GM12878 (cell line): ENCODE results near the gene COL5A1. TPM values are rescaled to one million over a fixed set of nuclear protein-coding genes. Genes with fewer than 3 reads are reported as not detected.

Source experiments
- ATAC-seq: fragments of 200-7000 bp; cut with Tn5 transposase; 3 replicates; pipeline ENCODE4 v1.9.1; 2020; ENCODE audit warnings: mild to moderate bottlenecking, moderate library complexity
- BruUV-seq: library from RNA; stranded (reverse); fragments of 400-500 nt; replicated peaks from 2 replicates; lab custom pipeline; 2021; lab: Mats Ljungman, UMichigan
- CTCF ChIA-PET: fragments of 300-600 bp; sonication (Branson Sonifier 250); formaldehyde crosslinking; extraction: SDS; loops from one replicate; lab custom pipeline; 2021; ENCODE audit warnings: inconsistent platforms; lab: Yijun Ruan, JAX
- POLR2A ChIA-PET: fragments of 350-600 bp; formaldehyde crosslinking; extraction: SDS; loops from one replicate; lab custom pipeline; 2021; ENCODE audit warnings: inconsistent platforms; lab: Charles Lee
- RAD21 ChIA-PET: fragments of 300-600 bp; sonication (Branson Sonifier 250); formaldehyde crosslinking; loops from one replicate; lab custom pipeline; 2023; ENCODE audit warnings: antibody characterized with exemption; ENCODE audit not compliant: unreplicated experiment; lab: Charles Lee
- SMC1A ChIA-PET: fragments of 300-600 bp; sonication (Branson Sonifier 250); formaldehyde crosslinking; loops from one replicate; lab custom pipeline; 2023; ENCODE audit not compliant: unreplicated experiment, uncharacterized antibody; lab: Charles Lee
- DNase-seq: peaks from one replicate; pipeline ENCODE4 v3.0.0-alpha.2; 2011; ENCODE audit warnings: low read depth, low spot score
- FAIRE-seq: peaks from 3 replicates; lab custom pipeline; 2011; peaks lifted over from hg19 to GRCh38; lab: Jason Lieb, UNC
- H2AFZ ChIP-seq: 2 replicates; pipeline ENCODE4 v1.6.0; 2011; ENCODE audit warnings: low read depth, low read length, control low read depth; ENCODE audit not compliant: control insufficient read depth
- H3K27ac ChIP-seq: 2 replicates; pipeline ENCODE4 v1.5.1; 2011; ENCODE audit warnings: control low read depth; ENCODE audit not compliant: control insufficient read depth, insufficient read depth
- H3K27me3 ChIP-seq, 2 experiments: replicated peaks in 1 of 2; 2 replicates each; pipeline versions ENCODE4 v1.6.0 to v1.6.1; 2011; ENCODE audit warnings: low read length in 1 of 2; ENCODE audit not compliant: control insufficient read depth in 2 of 2, insufficient read depth in 2 of 2
- H3K36me3 ChIP-seq, 2 experiments: 2 replicates each; pipeline ENCODE4 v1.5.1; 2011; ENCODE audit warnings: low read length in 1 of 2; ENCODE audit not compliant: control insufficient read depth in 2 of 2, insufficient read depth in 2 of 2
- H3K4me1 ChIP-seq: 2 replicates; pipeline ENCODE4 v1.6.1; 2011; ENCODE audit warnings: mild to moderate bottlenecking, low read length, moderate library complexity, mixed read lengths; ENCODE audit not compliant: control insufficient read depth, insufficient read depth
- H3K4me2 ChIP-seq: 2 replicates; pipeline ENCODE4 v1.6.0; 2011; ENCODE audit warnings: control low read depth; ENCODE audit not compliant: control insufficient read depth, insufficient read depth
- H3K4me3 ChIP-seq: fragments of 200-600 bp; sonication (generic); 2 replicates; pipeline ENCODE4 v1.5.1; 2016
- H3K79me2 ChIP-seq: 2 replicates; pipeline ENCODE4 v1.6.0; 2011; ENCODE audit warnings: low read length; ENCODE audit not compliant: control insufficient read depth, insufficient read depth
- H3K9ac ChIP-seq: 2 replicates; pipeline ENCODE4 v1.8.0; 2011; ENCODE audit warnings: low read length, control low read depth, mixed read lengths; ENCODE audit not compliant: control insufficient read depth, insufficient read depth
- H3K9me3 ChIP-seq: replicated peaks from 3 replicates; pipeline ENCODE4 v1.5.1; 2011; ENCODE audit warnings: mild to moderate bottlenecking, low read length; ENCODE audit not compliant: control insufficient read depth, insufficient read depth
- H4K20me1 ChIP-seq: 2 replicates; pipeline ENCODE4 v1.6.0; 2011; ENCODE audit not compliant: control insufficient read depth, insufficient read depth
- RAD21 ChIP-seq: IDR thresholded peaks from 2 replicates; pipeline ENCODE4 v1.6.1; 2011; ENCODE audit warnings: mild to moderate bottlenecking, low read depth, low read length, moderate library complexity; ENCODE audit not compliant: insufficient read depth
- TCF3 ChIP-seq: IDR thresholded peaks from 2 replicates; pipeline ENCODE4 v1.6.1; 2012; ENCODE audit warnings: low read depth, mild to moderate bottlenecking, low read length, borderline replicate concordance; ENCODE audit not compliant: insufficient read depth
- TCF7 ChIP-seq: IDR thresholded peaks from 2 replicates; pipeline ENCODE4 v1.6.1; 2014; ENCODE audit warnings: antibody characterized with exemption, borderline replicate concordance
- WGBS: methylation state at CpG from one replicate; pipeline ENCODE4 v1.1.6; 2016; ENCODE audit warnings: low lambda C conversion rate; ENCODE audit not compliant: insufficient replicate concordance, insufficient coverage; ENCODE audit errors: missing lambda C conversion rate; 5-methylcytosine and 5-hydroxymethylcytosine counted together
- in situ Hi-C: fragments of 300-500 bp; cut with MboI; formaldehyde crosslinking; loops from 9 replicates; pipeline ENCODE4 v1.14.3; 2018; ENCODE audit warnings: mixed read lengths
- intact Hi-C: fragments of 100-400 bp; cut with micrococcal nuclease; formaldehyde crosslinking; loops from one replicate; pipeline ENCODE4 v1.14.2; 2022; ENCODE audit not compliant: unreplicated experiment
- polyA plus RNA-seq, 11 experiments: library from polyadenylated mRNA; depleted of rRNA in 4 of 11; unstranded in 6 of 11; stranded (reverse) in 5 of 11; fragments of >200 nt; fragmentation: Nextera tagmentation in 4 of 11; fragmentation: Illumina TruSeq in 1 of 11; extraction: Ambion mirVana in 4 of 11; extraction: Trizol in 1 of 11; gene quantifications; 1 replicate in 1 of 11; 2 replicates in 10 of 11; pipeline versions ENCODE4 v1.2.1 to v1.2.3, GENCODE V29; 2011 to 2016; ENCODE audit warnings: inconsistent platforms in 2 of 11, missing spikeins in 2 of 11, low read depth in 1 of 11
- total RNA-seq, 4 experiments: library from RNA; depleted of rRNA in 3 of 4; stranded (reverse); fragments of >200 nt in 3 of 4; fragmentation: Illumina TruSeq in 1 of 4; extraction: Trizol in 1 of 4; gene quantifications; 2 replicates each; pipeline versions ENCODE4 v1.2.1 to v1.2.3, GENCODE V29; 2013 to 2021
- TF ChIP-seq, protein P1 (sequence below): fragments of 450-650 bp; IDR thresholded peaks from 2 replicates; pipeline ENCODE4 v1.6.1; 2017; ENCODE audit warnings: mild to moderate bottlenecking, moderate library complexity
- TF ChIP-seq, protein P2 (sequence below): fragments of 450-650 bp; conservative IDR thresholded peaks from 2 replicates; pipeline ENCODE4 v1.6.1; 2017; ENCODE audit warnings: mild to moderate bottlenecking, moderate library complexity
- TF ChIP-seq, protein P3 (sequence below), 3 experiments: IDR thresholded peaks in 2 of 3; conservative IDR thresholded peaks in 1 of 3; 2 replicates each; pipeline ENCODE4 v1.5.1; 2011; ENCODE audit warnings: low read depth in 3 of 3, low read length in 3 of 3, mild to moderate bottlenecking in 3 of 3, control low read depth in 2 of 3, moderate library complexity in 2 of 3, inconsistent platforms in 1 of 3, mixed read lengths in 1 of 3; ENCODE audit not compliant: control insufficient read depth in 2 of 3, insufficient read depth in 1 of 3; ENCODE audit errors: extremely low read depth in 1 of 3

Gene COL5A1
- total and polyA plus RNA-seq, 10 of the 15 experiments (the other 5 are each of a cell fraction or from before 2014, with no cell fraction given): under 0.01 to 0.15 (median 0.13) TPM; not detected in 4

DNA sequence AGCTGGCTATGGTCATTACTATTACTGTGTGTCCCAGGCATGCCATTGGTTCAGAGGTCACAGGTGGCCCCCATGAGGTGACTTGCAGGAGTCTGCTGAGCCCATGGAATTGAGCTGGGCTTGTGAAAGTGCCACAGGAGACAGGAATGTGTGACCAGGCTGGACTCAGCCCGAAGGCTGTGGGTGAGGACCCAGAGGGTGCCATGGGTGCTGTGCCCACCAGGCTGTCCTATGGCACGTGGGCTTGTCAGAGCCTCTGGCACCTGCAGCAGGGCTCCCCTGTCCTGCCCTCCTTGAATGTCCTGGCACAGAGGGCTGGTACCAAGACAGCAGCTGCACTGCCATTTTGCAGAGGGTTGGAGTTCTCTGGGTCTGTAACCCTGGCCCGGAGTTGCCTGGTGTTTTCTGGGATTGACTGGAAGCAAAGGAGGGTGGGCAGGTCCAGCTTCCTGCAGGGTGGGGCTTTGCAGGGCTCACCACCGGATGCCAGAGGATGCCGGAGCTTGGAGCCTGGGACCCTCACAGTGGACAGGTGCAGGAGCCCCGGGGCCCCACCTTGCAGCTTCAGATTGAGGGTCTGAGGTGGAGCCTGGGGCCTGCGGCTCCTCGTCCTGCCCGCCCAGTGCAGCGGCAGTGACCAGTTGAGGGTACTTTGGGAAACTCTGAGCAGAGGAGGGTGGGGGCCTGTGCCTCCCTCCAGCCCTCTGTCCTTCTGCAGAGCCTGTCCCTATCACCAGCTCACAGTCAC, 14.2 kb downstream of the COL5A1 start (continued):
- TF ChIP-seq TCF3: no peak
- TF ChIP-seq, protein P1, sequence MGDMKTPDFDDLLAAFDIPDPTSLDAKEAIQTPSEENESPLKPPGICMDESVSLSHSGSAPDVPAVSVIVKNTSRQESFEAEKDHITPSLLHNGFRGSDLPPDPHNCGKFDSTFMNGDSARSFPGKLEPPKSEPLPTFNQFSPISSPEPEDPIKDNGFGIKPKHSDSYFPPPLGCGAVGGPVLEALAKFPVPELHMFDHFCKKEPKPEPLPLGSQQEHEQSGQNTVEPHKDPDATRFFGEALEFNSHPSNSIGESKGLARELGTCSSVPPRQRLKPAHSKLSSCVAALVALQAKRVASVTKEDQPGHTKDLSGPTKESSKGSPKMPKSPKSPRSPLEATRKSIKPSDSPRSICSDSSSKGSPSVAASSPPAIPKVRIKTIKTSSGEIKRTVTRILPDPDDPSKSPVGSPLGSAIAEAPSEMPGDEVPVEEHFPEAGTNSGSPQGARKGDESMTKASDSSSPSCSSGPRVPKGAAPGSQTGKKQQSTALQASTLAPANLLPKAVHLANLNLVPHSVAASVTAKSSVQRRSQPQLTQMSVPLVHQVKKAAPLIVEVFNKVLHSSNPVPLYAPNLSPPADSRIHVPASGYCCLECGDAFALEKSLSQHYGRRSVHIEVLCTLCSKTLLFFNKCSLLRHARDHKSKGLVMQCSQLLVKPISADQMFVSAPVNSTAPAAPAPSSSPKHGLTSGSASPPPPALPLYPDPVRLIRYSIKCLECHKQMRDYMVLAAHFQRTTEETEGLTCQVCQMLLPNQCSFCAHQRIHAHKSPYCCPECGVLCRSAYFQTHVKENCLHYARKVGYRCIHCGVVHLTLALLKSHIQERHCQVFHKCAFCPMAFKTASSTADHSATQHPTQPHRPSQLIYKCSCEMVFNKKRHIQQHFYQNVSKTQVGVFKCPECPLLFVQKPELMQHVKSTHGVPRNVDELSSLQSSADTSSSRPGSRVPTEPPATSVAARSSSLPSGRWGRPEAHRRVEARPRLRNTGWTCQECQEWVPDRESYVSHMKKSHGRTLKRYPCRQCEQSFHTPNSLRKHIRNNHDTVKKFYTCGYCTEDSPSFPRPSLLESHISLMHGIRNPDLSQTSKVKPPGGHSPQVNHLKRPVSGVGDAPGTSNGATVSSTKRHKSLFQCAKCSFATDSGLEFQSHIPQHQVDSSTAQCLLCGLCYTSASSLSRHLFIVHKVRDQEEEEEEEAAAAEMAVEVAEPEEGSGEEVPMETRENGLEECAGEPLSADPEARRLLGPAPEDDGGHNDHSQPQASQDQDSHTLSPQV: no peak
- TF ChIP-seq, all 136 proteins: peak for 0

DNA sequence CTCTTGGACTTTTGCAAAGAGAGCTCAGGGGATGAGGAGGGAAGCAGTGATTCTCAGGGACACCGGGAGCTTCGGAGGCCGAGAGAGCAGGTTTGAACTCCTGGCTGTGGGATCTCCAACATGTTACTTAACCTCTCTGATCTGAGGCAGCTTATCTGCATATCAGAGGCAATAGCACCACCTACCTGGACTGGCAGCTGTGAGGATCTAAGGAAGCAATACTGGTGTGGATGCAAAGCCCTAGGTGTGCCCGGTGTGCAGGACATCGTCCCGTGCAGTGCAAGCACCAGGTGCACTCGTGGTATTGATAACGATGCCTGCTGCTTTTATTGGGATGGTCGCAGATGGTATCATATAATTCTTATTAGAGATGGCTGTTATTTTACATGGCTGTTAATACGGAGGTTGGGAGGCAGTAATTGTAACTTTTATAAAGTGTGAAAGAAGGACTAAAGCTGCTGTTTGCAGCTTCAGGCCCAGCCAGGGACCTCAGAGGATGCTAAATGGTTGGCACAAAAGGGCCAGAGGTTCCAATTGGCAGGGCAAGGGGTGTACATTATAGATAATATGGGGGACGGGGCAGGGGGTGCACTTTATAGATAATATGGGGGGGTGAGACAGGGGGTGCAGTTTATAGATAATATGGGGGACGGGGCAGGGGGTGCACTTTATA, 14.9 kb downstream of the COL5A1 start:
- Histone ChIP-seq H3K79me2 (no peaks in the 10 kb centered on the region), H3K4me1 (no peaks in the 10 kb centered on the region), H4K20me1 (no peaks in the 10 kb centered on the region), H2AFZ (no peak overlapping the region), H3K4me2 (no peak overlapping the region), H3K4me3 (no peak overlapping the region), H3K9me3 (peaks cover 4% of the 10 kb centered on the region; the same call in 2 of the 3 replicates), H3K9ac (no peak overlapping the region), H3K27ac (no peak overlapping the region), H3K27me3 (no peaks in the 10 kb centered on the region), H3K36me3 (no peaks in the 10 kb centered on the region)
- ChIA-PET CTCF (no interaction called here), SMC1A (no interaction called here), RAD21 (interaction anchor here (1.0 kb wide), 1 partner anchor 200 kb away, joined by 3 read pairs; no protein-coding TSS in a partner anchor), POLR2A (no interaction called here)
- FAIRE-seq (no peak), DNase-seq (no peak), ATAC-seq (no peak)
- TF ChIP-seq RAD21 (0 out of 2 replicates have a peak, but pooled peaks have one; percentile 12), TCF7 (no peak)
- TF ChIP-seq, protein P2, sequence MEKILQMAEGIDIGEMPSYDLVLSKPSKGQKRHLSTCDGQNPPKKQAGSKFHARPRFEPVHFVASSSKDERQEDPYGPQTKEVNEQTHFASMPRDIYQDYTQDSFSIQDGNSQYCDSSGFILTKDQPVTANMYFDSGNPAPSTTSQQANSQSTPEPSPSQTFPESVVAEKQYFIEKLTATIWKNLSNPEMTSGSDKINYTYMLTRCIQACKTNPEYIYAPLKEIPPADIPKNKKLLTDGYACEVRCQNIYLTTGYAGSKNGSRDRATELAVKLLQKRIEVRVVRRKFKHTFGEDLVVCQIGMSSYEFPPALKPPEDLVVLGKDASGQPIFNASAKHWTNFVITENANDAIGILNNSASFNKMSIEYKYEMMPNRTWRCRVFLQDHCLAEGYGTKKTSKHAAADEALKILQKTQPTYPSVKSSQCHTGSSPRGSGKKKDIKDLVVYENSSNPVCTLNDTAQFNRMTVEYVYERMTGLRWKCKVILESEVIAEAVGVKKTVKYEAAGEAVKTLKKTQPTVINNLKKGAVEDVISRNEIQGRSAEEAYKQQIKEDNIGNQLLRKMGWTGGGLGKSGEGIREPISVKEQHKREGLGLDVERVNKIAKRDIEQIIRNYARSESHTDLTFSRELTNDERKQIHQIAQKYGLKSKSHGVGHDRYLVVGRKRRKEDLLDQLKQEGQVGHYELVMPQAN: no peak
- TF ChIP-seq, protein P3, sequence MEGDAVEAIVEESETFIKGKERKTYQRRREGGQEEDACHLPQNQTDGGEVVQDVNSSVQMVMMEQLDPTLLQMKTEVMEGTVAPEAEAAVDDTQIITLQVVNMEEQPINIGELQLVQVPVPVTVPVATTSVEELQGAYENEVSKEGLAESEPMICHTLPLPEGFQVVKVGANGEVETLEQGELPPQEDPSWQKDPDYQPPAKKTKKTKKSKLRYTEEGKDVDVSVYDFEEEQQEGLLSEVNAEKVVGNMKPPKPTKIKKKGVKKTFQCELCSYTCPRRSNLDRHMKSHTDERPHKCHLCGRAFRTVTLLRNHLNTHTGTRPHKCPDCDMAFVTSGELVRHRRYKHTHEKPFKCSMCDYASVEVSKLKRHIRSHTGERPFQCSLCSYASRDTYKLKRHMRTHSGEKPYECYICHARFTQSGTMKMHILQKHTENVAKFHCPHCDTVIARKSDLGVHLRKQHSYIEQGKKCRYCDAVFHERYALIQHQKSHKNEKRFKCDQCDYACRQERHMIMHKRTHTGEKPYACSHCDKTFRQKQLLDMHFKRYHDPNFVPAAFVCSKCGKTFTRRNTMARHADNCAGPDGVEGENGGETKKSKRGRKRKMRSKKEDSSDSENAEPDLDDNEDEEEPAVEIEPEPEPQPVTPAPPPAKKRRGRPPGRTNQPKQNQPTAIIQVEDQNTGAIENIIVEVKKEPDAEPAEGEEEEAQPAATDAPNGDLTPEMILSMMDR (IDR thresholded peaks at IDR 0.05 in 2 of 3, conservative IDR thresholded peaks at IDR 0.05 in 1 of 3; ENCODE audit: control insufficient read depth in 2 of 3, extremely low read depth in 1 of 3, insufficient read depth in 1 of 3, low read depth in 3 of 3, low read length in 3 of 3): 0 out of 6 replicates have a peak, but pooled peaks of 1 of the 3 experiments have one; percentile 4
- in situ Hi-C loops (no loop called here), intact Hi-C loops (no loop called here)
- no TSS peak for BruUV-seq
- WGBS: 49% methylated on average over 12 of the region's 12 CpGs
